DMS53 (cell line): ENCODE data around the gene RSPH1.
A peak's percentile ranks its signal among the peaks of the same experiment; 100 is the strongest.

Experiments
- DNase-seq: peaks from one replicate; lab custom pipeline; 2025; lab: John Stamatoyannopoulos, UW

The RSPH1 gene

GRCh38 chr21:42426876-42427480 lies 69.0 kb downstream of the RSPH1 start:
- DNase-seq = peak; percentile 37

- DNase-seq = peak; percentile 25
These were observed 69.6 kb downstream of the RSPH1 start for GRCh38 chr21:42426424-42426823.

GRCh38 chr21:42425591-42425990 lies 70.4 kb downstream of the RSPH1 start:
- no peak for DNase-seq

- DNase-seq = no peak
These were observed 71.0 kb downstream of the RSPH1 start for GRCh38 chr21:42424914-42425541.

- DNase-seq = no peak
These were observed 72.3 kb downstream of the RSPH1 start for GRCh38 chr21:42423685-42424084.

GRCh38 chr21:42423197-42423675 lies 72.8 kb downstream of the RSPH1 start:
- no peak for DNase-seq
